Heart left ventricle (tissue), 13 donors: ENCODE measurements around the gene ARMS2.

Source experiments
- POLR2A ChIP-seq, 2 donors: fragments of 450-650 bp; IDR thresholded peaks; one replicate each; pipeline ENCODE4 v1.6.1; 2017; ENCODE audit warnings: antibody characterized with exemption in 2 of 2, mild to moderate bottlenecking in 2 of 2, moderate library complexity in 2 of 2
- TF ChIP-seq, protein P1 (sequence below), 12 donors: fragments of 200-600 bp; sonication (generic) in 4 of 12; IDR thresholded peaks; one replicate each; pipeline versions ENCODE4 v1.5.0 to v1.8.0; 2018 to 2022; ENCODE audit warnings: antibody characterized with exemption in 12 of 12, mild to moderate bottlenecking in 5 of 12
- donor health status: ischemic (EF 13 %, LVEDD 7.1; RV severe dilation, severe dysfunction).
- donor health status: DM: no; HTN: yes; CAD: no.
- donor health status: DM: no; HTN: no; CAD: no.
- donor health status: ischemic (EF 25% LVEDD 6.9; RV normal size, moderate dysfunction).
- donor health status: ischemic (EF 25% LVEDD 5.7; RV mildly dilated, moderate dysfunction).
- donor health status: ischemic (EF 35%, LVEDD 5.7; RV mildly dilated, moderate dysfunction).
- donor health status: nonischemic (EF 11% LVEDD 7.7; RV severe dilation, severe dysfunction).
- donor health status: DM: yes; HTN: yes; CAD: no.
- donor health status: PGD.
- donor health status: ischemic (EF 29% LVEDD 5.4; RV normal size, mild dysfunction).
- donor health status: nonischemic (EF 23%, LVEDD 6.1; RV moderate dilation, normal function).

DNA sequence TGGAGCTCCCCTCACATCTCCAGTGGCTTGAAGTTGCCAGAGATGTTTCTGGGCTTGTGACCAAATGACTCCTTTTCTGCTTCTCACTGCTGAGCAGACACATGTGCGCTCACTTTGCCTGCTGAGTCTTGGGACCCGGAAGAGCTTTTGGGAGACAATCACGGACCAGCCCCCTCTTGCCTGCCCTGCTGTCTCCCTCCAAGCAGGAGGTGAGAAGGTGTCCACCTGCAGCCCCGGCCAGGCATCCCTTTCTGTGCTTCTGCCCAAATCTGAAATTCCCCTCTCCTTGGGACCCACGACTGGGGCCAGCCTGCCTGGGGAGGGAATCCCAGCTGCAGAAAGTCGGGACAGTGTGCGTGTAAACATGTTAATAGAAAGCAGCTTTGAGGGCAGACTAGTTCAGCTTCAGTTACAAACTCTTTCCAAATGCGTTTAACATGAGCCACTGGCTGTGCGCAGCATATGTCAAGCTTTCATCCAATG, 38.6 kb downstream of the ARMS2 start:
- TF ChIP-seq, protein P1, sequence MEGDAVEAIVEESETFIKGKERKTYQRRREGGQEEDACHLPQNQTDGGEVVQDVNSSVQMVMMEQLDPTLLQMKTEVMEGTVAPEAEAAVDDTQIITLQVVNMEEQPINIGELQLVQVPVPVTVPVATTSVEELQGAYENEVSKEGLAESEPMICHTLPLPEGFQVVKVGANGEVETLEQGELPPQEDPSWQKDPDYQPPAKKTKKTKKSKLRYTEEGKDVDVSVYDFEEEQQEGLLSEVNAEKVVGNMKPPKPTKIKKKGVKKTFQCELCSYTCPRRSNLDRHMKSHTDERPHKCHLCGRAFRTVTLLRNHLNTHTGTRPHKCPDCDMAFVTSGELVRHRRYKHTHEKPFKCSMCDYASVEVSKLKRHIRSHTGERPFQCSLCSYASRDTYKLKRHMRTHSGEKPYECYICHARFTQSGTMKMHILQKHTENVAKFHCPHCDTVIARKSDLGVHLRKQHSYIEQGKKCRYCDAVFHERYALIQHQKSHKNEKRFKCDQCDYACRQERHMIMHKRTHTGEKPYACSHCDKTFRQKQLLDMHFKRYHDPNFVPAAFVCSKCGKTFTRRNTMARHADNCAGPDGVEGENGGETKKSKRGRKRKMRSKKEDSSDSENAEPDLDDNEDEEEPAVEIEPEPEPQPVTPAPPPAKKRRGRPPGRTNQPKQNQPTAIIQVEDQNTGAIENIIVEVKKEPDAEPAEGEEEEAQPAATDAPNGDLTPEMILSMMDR (IDR thresholded peaks at IDR 0.05) = no peak
- no peak for TF ChIP-seq POLR2A (IDR thresholded peaks at IDR 0.05)
